ENCODE measurements around the gene GPR157.

DNA sequence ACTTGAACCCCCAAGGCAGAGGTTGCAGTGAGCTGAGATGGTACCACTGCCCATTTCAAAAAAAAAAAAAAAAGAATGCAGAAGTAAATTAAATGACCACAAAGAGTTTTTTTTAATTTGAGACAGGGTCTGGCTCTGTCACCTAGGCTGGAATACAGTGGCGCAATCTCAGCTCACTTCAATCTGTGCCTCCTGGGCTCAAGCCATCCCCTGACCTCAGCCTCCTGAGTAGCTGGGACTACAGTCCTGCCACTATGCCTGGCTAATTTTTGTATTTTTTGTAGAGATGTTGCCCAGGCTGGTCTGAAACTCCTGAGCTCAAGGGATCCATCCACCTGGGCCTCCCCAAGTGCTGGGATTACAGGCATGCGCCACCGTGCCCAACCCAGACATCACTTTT lies 20.2 kb upstream of the GPR157 start:
- TF ChIP-seq CTCF (conservative IDR thresholded peaks at IDR 0.05; ENCODE audit: low read length) = no peak
- TF ChIP-seq EZH2phosphoT487 (IDR thresholded peaks at IDR 0.05; ENCODE audit: borderline replicate concordance) = no peak

Measured in Loucy (cell line).